ENCODE data around the gene ATXN7L3.
A peak's percentile ranks its signal among the peaks of the same experiment; 100 is the strongest.

ATXN7L3 gene

DNA sequence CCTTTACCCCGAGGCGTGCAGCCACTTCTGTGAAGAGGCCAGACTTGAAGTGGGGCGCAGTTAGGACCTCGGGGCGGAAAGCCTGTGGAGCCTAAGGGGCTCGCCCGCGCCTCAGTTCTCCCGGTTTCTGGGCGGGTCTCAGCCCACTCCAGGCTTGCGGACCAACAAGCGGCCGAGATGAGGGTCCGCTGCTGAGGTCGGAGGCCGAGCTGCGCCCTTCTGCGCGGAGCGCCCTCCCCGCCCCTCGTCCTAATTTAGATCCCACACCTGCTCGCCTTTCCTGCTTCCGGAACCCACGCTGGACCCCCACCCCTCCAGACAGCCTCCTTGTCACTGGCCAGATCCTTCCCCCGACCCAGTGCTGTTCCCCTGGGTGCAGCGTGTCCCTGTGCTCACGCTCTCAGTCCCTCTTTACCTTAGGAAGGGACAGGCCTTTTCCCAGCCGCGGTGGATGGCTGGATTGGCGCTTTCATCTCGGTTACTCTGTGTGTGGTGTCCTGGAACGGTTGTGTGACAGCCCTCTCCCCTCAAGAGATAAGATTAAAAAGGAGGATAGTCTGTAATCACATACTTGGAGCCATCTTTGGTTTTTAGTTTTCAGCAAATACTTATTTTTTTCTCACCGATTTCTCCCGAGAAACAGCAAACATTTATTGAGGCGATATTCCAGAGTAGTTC, 933 bp upstream of the ATXN7L3 start:
- DNase-seq (ENCODE audit: low spot score), result no peak

GRCh38 chr17:44198721-44199552, 747 bp downstream of the ATXN7L3 start:
- DNase-seq (ENCODE audit: low spot score), result peak; percentile 72

DNA sequence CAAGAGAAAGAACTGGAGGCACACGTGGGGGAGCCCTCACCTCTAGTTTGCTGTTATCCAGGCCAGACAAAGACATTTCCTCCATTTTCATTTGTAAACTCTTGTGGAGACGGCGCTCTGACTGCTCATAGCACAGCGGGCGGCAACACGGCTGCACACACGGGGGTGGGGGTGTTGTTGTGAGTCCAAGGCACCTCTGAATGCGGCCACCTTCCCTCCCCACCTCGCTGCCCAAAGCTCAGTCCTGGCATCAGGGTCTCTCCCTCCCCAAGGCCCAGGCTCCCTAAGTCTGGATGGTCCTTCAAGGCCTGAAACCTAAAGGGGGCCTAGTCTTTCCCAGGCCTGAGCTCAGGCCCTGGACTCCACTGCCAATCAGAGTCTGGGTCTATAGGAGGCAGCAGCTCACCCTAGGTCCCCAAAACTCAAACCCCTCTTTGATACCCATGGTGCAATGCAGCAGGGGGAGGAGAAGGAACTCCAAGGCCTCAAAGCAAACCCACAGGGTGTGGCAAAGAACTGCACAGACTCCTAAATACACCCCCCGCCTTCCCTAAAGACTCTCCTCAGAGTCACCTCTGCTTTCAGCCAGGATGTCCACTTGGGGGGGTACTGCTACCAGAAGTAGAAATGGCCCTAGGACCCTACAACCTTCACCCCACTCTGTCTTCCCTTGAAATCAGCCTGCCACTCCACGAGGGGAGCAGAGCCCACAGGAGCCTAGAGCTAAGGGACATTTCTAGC, 1.5 kb downstream of the ATXN7L3 start:
- DNase-seq (ENCODE audit: low spot score), result no peak

- DNase-seq (ENCODE audit: low spot score), result no peak
Measured at GRCh38 chr17:44197107-44197506, 2.6 kb downstream of the ATXN7L3 start.

- DNase-seq (ENCODE audit: low spot score), result no peak
Measured at GRCh38 chr17:44193326-44194084, 6.2 kb downstream of the ATXN7L3 start.

- no peak for DNase-seq (ENCODE audit: low spot score)
Measured at GRCh38 chr17:44192750-44193149, 6.9 kb downstream of the ATXN7L3 start.

GRCh38 chr17:44191941-44192496, 7.7 kb downstream of the ATXN7L3 start:
- no peak for DNase-seq (ENCODE audit: low spot score)

DNA sequence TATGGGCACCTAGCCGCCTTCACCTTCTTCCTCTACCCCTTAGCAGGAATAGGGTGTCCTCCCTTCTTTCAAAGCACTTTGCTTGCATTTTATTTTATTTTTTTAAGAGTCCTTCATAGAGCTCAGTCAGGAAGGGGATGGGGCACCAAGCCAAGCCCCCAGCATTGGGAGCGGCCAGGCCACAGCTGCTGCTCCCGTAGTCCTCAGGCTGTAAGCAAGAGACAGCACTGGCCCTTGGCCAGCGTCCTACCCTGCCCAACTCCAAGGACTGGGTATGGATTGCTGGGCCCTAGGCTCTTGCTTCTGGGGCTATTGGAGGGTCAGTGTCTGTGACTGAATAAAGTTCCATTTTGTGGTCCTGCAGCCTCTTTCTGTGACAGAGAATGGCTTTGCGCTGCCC, 8.3 kb downstream of the ATXN7L3 start:
- DNase-seq (ENCODE audit: low spot score), result no peak

- no peak for DNase-seq (ENCODE audit: low spot score)
Measured at GRCh38 chr17:44190481-44190880, 9.2 kb downstream of the ATXN7L3 start.

DNA sequence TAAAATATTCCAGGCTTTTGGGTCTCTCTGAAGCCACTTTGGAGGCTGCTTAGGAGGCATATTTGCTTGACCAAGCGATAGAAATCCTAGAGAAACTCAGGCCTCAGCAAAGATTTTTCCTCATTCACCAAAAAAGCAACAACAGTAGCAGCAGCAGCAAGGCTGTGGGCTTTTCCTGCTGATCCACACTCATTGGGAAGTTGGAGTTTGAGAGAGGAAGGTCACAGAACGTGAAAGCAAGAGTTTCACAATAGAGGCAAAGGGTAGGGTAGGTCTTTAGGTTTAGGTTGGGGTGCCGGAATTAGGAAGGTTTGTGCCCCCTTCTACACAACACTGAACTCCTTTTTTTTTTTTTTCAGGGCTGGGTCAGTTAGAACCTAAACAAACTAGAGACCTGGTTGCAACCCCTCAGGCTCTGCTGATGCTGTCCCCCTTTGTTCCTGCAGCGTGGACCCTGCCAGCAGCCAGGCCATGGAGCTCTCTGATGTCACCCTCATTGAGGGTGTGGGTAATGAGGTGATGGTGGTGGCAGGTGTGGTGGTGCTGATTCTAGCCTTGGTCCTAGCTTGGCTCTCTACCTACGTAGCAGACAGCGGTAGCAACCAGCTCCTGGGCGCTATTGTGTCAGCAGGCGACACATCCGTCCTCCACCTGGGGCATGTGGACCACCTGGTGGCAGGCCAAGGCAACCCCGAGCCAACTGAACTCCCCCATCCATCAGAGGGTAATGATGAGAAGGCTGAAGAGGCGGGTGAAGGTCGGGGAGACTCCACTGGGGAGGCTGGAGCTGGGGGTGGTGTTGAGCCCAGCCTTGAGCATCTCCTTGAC, 10.9 kb downstream of the ATXN7L3 start:
- no peak for DNase-seq (ENCODE audit: low spot score)

GRCh38 chr17:44187131-44187899, 12.4 kb downstream of the ATXN7L3 start:
- no peak for DNase-seq (ENCODE audit: low spot score)

- DNase-seq (ENCODE audit: low spot score), result peak; percentile 100
Measured at GRCh38 chr17:44186307-44187130, 13.2 kb downstream of the ATXN7L3 start, which contains the start of gene TMUB2. Gene TMUB2, plus strand, starts transcription at chr17:44186972. Its CDS starts 737 bp downstream, at chr17:44187709.

- DNase-seq (ENCODE audit: low spot score), result no peak
Measured at GRCh38 chr17:44184212-44184810, 15.4 kb downstream of the ATXN7L3 start.

DNA sequence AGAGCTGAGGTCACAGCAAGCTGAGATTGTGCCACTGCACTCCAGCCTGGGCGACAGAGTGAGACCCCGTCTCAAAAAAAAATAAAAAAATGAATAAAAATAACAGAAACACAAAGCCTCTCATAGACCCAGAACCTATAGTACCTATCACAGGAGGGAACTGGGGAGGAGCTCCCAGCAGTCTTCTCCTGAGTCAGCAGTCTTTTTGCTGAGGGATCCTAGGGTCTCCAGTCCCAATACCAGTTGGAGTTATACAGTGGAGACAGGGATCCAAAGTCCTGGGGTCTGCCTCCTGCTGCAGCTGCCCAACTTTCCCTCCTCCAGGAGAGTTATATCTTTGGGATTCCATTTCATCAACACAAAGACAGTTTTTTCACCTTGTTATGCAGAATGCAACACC, 16.7 kb downstream of the ATXN7L3 start:
- DNase-seq (ENCODE audit: low spot score), result no peak

DNA sequence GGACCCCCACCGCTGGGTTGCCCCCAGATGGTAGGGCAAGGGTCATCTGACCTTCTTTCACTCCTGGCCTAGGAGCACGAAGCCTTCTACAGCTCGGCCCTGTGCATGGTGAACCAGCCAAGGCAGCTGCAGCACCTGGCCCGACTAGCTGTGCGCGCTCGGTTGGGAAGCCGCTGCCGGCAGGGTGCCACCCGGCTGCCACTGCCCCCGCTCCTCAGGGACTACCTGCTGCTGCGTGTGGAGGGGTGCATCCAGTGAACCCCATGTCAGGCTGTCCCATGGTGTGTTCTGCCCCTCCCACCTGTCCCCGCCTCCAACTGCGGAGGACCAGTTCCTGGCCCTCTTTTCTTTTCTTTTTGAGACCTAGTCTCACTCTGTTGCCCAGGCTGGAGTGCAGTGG, 21.6 kb downstream of the ATXN7L3 start:
- DNase-seq (ENCODE audit: low spot score), result no peak

DNA sequence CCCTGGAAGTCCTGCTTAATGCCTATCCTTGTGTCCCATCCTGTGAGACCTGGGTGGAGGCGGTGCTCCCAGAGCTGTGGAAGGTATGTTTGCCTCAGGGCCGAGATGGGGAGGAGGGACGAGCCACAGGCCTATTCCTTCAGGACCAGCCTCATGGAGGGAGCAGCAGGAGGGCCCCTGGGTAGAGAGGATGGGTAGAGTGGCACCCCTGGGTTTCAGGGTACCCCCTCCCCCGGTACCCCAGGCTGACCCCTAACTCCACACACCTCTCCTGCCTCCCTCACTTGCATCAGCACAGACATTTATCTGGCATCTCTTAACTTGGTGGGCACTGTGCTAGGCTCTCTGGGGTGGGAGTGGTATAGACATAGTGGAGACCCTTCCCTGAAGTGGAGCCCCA, 22.0 kb downstream of the ATXN7L3 start:
- DNase-seq (ENCODE audit: low spot score), result no peak

GRCh38 chr17:44176671-44177501, 22.8 kb downstream of the ATXN7L3 start:
- DNase-seq (ENCODE audit: low spot score), result no peak

DNA sequence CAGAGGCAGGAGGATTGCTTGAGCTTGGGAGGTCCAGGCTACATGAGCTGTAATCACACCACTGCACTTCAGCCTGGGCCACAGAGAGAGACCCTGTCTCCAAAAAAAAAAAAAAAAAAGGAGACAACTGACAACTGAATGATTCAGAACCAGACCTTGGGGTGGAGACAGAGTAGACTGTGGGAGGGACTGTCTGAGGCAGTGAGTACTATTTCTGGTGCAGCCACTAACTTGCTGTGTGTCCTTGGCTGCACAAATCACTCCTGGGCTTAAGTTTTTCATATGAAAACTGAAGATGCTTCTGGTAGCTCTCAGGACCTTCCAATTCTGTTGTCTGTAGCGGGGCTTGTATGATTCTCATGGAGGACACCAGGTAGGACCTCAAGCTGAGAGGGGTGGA, 23.4 kb downstream of the ATXN7L3 start:
- no peak for DNase-seq (ENCODE audit: low spot score)
